Kidney tubule cell (primary cell): ENCODE results near the gene MBD3.
"Not testable (repeated sequence)": the region's sequence is repeated elsewhere in the genome, so short reads cannot be mapped to it uniquely, and the experiment has no call there.

Experiments used
- DNase-seq: peaks from one replicate; pipeline ENCODE4 v3.0.0-alpha.2; 2018; ENCODE audit warnings: low spot score

Gene MBD3, protein sequence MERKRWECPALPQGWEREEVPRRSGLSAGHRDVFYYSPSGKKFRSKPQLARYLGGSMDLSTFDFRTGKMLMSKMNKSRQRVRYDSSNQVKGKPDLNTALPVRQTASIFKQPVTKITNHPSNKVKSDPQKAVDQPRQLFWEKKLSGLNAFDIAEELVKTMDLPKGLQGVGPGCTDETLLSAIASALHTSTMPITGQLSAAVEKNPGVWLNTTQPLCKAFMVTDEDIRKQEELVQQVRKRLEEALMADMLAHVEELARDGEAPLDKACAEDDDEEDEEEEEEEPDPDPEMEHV

DNA sequence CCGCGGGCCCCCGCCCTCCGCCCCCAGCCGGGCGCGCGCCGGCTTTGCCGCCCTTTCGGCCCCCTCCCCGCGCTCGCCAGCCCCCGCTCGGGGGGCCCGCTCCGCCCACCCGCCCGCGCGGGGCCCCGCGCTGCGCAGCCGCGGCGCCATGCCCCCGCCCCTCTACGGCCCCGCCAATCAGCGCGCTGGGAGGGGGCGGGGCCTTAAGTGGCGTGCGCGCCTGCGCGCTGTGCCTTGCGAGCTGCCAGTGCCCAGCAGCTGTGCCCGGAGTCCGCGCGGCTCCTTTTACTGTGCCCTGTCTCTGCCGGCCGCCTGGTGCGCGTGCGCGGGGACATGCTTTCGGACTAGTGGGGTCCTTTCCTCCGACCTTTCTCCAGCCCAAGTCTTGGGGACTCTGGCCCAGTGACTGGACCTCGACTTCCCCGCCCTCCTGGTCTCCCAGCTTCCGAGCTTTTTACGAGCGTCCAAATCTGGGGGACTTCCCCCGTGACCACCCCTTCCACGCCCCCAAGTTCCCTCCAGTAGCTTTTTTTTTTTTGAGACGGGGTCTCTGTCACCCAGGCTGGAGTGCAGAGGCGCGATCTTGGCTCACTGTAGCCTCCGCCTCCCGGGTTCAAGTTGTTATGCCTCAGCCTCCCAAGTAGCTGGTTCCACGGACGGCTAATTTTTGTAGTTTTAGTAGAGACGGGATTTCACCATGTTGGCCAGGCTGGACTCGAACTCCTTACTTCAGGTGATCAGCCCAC, at the start of gene MBD3:
Gene MBD3, minus strand, starts transcription at position 111 of the 746 bp plus-strand sequence. CDS start 234 bp downstream, outside the sequence.
- DNase-seq: peak; percentile 94

DNA sequence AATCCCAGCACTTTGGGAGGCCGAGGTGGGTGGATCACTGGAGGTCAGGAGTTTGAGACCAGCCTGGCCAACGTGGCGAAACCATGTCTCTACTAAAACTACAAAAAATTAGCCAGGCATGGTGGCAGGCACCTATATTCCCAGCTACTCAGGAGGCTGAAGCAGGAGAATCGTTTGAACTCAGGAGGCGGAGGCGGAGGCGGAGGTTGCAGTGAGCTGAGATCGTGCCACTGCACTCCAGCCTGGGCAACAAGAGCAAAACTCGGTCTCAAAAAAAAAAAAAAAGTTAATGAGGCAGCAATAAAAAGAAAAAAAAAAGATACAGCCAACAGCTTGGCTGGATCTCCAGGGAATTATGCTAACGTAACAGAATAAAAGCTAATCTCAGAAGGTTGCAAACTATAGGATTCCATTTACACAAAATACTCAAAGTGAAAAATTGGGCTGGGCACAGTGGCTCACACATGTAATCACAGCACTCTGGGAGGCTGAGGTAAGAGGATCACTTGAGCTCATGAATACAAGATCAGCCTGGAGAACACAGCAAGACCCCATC, 48.3 kb upstream of the MBD3 start:
- DNase-seq: not testable (repeated sequence)

DNA sequence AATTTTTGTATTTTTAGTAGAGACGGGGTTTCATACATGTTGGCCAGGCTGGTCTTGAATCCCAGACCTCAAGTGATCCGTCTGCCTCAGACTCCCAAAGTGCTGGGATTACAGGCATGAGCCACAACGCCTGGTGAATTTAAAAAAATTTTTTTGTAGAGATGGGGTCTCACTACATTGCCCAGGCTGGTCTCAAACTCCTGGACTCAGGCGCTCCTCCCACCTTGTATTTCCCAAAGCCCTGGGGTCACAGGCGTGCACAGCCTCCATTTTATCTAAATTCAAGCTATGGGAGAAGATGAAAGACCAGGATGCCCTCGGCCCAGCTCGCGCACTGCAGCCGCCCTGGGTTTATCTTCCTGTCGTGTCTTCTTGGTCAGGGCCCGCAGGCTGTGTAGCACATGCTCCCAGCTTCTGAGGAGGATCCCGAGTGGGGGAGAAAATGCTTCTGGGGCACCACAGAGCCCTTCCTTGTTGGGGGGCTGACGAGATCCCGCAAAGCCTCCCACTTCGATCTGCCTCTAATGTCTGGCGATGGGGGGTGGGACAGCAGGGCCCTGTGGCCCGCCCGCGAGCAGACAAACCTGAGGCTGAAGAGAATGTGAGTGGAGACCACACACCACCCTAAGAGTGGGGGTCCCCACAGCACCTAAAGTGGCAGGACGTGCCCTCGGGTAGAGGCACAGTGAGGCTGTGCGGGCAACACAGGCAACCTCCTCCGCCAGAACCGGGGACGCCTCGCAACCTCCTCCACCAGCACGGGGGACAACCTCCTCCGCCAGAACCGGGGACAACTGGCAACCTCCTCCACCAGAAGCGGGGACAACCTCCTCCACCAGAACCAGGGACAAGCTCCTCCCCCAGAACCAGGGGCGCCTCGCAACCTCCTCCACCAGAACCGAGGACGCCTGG, 43.9 kb upstream of the MBD3 start:
- DNase-seq: no peak

DNA sequence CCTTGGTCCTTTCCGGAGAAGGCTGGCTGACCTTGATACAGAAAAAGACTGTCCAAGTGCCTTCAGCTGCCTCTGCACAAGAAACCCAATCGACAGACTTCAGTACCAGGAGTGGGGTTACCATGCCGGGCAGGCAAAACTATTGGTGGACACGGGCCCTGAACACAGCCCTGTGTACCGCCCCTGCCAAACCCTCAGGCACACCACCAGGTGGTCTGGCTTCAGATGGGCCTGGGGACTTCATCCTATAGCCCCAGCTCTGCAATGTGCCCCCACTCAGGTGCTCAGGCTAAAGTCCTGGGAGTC, 42.2 kb upstream of the MBD3 start:
- no peak for DNase-seq

DNA sequence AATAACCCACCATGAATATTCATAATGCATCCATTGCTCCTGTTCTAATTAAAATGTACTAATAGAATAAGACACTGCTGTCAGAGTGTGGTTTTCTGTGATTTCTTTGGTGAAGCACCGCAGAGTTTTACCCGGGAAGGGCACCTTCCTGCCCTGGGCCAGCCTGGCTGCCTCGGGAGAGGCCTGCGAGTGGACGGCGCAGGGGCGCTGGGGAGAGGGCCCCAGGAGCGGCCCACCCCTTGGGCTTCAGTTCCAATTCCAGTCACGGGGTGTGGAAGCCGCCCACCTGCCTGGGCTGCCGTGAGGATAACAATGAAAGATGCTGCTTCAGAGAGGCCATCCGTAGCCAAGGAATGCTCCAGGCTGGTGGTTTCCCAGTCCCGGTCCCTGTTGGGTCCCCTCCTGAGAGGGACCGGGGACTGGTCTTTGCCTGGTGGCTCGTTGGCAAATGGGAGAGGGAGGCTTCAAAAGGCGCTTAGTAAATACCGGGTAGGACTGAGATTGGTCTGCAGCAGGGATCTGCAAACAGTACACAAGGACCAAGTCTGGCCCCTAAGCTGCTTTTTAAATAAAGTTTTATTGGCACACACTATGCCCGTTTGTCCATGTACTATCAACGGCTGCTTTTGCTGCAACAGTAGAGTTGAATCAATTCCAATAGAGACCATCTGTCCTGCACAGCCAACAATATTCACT, 41.7 kb upstream of the MBD3 start:
- DNase-seq: no peak

DNA sequence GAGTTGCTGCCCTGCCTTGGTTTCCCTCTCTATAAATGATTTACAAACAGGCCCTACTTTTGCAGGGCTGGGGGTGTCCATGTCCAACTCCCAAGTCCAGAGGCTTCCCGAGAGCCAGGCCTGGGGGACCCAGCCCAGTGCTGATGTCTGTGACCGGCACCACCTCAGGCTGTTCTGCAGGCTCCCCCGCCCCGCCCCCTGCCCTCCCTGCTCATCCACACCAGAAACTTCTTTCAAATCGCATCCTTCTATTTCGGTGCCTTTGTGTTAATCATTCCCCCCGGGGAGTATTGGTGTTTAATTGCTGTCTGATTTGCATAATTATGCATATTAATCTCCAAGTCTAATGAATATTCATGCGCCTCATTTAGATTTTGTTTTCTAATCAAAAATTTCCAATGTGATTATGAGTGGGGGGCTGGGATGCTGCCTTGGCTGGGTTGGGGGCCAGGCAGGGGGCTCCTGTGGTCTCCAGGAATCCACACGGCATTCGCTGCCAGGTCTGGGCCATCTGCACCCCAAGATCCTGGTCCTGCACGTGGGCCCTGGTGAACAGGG, 40.7 kb upstream of the MBD3 start:
- DNase-seq: no peak

DNA sequence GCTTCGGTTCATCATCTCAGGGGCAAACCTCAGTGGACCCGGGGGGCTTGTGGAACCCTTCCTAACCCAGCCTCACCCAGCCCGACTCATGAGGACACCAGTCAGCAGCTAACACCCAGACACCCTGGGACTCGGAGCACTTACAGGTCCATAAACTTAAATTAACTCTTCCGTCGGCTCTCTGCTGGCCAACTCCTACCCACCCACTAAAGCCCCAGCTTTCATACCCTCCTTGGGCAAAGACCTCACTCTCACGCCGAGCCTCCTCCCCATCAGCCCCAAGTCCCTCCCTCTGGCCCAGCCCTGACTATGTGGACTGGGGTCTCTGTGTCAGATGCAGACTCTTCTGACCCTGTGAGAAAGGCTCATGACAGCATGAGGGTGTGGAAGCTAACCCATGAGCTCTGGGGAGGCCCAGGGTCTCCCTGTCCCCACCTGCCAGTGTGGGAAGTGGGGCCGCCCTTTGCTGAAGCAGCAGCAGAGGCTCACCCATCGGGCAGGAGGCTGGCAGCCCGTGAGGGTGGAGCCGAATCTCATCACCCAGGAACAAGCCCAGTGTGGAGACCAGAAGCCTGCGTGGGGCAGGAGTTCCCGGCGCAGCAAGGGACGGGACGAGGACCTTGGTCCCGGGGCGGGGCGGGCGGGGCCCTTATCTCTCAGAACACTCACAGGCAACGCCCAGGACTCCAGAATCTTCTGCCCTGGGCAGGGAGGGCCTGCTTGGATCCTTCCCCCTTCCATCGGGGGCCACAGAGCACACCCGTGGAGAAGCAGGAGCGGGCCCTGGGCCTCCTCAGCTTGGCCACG, 40.0 kb upstream of the MBD3 start:
- DNase-seq: no peak

DNA sequence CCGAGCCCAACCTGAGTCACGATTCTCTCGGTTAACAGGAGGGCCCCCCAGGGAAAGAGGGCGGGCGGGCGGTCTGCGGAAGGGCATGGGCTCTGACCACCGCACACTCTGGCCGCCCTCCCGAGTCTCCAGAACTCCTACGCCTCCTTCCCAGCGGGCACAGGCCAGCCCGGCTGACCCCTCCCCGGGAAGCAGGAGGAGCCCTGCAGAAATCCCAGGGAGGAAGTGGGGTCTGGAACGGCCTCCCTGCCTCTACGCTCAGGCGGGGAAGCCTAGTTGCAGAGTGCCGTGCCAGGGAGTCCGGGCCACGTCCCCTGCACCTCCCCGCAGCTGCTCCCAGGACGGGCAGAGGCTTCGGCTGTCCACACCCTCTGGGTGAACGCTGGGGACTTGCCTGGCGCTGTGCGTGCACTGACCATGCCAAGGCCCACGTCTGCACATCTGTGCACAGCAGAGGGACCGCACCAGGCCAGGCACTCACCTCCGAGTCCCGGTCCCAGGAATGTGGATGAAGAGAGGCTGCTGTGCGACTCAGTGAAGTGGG, 39.0 kb upstream of the MBD3 start:
- no peak for DNase-seq

DNA sequence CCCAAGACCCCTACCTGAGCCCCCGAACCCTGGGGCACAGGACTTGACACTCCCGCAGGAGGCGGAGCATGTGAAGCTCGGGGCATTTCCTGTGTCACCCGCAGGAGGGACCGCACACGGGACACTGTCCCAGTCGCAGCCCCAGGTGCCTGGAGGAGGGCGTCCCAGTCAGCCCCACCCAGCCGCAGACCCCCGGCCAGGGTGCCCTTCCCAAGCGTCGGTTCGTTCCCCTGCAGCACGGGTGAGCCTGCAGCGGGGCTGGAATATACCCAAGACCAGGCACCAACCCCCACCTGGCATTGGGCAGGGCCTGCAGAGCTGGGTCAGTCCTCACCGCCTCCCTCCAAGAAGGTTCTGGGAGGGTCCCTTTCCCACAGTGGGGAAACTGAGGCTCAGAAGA, 38.1 kb upstream of the MBD3 start:
- no peak for DNase-seq

DNA sequence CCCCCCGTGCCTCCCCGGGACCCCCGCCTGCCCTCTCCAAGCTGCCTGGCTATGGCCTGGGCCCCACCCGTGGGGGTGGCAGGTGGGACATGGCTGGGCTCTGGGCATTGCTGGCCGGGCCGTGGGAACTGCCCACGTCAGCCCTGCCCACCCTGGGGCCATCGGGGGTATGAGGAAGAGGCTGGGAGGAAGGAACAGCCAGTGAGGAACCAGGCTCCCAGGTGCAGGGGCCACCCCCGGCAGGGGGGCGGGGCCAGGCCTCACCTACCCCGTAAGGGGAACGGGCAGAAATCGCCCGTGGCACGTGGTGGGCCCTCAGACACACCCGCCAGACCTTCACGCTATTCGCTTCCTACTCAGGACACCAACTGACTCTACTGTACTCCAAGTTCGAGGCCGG, 37.3 kb upstream of the MBD3 start:
- DNase-seq: no peak

DNA sequence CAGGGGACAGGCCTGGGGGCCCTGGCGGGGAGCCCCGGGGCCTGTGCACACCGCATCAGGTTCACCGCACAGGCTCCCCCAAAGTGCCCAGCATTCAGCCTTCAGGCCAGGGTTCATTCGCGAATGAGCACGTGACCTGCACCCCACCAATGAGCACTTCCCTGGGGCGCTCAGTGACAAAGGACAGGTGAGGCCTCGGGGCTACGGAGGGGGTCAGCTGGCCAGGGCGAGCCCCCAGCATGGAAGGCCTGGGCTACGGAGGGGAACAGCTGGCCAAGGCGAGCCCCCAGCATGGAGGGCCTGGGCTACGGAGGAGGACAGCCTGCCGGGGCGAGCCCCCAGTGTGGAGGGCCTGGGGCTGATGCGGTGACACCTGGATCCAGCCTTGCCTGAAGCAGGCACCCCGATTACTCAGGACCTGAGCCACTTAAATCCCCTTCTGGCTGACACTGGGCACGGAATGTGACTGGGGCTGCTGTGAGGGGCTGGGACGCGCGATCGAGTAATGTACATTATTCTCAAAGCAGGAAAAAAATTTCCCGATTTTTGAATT, 36.7 kb upstream of the MBD3 start:
- no peak for DNase-seq

DNA sequence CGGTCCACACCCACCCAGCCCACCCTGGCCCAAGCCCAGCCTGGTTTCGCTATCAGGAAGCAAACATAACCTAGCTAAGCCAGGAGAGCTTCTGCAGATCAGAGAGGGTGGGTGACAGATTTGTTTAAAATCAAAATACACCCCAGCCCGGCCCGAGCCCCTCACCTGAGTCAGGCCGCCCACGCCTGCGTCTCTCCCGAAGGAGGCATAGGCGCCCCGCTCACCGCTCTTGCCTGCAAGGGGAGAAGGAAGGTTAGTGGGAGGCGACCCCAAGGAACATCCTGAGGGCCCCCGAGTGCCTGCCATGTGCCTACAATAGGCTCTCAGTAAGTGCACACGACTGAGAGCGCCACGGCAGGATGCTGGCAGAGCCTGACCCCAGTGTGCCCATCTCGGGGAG, 34.5 kb upstream of the MBD3 start:
- DNase-seq: no peak

DNA sequence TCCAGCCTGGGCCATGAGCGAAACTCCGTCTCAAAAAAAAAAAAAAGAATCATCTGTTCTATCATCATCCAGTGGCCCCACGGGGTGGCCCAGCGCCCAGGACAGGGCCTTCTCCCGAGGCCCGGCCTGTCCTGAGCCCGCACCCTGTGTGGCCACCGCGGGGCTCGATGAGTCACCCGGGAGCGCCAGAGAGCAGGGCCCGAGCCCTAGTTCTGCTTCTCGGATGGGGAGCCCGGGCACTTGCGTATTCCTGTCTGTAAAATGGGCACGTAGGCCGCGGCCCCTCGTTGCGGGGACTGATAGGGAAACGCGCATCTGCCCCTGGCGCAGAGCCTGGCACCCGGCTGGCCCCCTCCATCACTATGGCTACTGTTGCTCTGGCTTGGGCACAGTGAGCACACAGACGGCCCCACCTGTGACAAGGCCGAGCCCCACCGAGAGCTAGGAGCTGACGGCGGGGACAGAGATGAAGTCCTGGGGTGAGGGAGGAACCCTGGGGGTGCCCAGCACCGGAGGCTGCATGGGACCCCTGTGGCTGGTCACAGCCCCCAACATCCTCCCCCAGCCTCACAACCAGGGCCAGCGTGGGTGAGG, 33.8 kb upstream of the MBD3 start:
- no peak for DNase-seq

DNA sequence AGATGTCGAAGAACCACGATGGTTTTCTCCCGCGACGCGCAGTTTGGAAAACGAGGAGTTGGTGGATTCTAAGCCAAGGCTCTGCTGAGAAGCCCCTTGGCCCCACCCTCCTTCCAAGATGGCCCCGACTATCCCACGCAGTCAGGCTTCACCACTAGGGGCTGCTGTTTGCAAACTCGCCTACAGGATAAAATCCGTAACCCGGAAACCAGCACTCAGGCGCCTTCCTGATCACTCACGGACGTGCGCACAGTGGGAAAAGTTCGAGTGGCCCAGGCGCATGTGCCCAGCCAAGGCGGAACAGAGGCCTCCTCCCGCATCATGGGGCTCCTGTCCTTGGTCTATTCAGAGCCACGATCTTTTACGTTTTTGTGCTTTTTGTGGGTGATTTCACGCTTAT, 31.8 kb upstream of the MBD3 start:
- DNase-seq: peak; percentile 12

DNA sequence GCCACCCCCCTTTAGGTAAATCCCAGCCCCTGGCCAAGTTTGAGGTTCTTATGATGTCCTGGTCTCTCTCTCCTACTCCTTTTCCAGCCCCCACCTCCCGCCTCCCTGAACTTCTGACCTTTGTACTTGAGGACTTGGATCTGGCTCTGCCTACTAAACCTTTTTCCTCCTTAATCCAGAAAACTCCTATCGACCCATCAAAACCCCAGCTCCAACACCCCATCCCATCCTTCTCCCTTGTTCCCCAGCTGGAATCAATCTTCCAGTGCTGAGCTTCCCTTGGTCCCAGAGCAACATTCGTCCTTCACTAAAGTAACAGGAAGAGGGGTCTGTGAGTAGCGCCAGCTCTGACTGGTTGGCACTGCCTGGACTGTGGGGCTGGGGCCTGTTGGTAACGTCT, 29.9 kb upstream of the MBD3 start:
- DNase-seq: no peak

DNA sequence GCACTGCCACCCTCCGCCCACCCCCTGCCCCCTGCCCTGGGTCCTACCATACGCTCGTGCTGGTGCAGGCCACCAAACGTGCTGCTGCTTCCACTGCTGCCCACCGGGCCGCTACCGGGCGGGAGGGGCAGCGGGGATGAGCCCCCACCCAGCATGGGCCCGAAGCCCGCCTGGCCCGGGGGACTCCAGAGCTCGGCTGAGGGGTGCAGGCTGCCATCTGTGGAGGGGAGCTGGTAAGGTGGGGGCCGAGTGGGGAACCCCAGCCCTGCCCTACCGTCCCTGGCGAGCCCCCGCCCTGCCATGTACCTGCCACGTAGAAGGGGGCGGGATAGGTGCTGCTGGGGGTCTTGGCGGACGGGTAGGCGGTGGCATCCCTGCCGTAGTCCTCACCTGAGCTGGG, 29.3 kb upstream of the MBD3 start:
- DNase-seq: no peak

DNA sequence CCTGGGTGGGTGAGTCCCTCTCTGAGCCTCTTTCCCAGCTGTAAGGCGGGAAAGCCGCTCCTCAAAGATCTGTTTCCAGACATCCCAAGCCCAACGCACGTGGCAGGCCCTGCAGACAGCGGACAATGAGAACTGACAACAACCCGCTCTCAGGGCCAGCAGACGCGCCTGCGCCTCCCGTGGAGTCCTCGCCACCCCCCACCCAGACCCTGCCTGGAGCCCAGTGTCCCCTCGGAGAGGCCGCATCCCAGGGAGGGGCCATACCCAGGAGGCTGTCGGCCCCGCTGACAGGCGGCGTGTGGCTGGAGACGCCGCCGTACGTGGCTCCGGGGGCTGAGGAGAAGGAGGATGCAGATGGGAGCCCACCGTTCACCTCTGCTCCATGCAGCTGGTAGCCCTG, 28.9 kb upstream of the MBD3 start:
- no peak for DNase-seq

DNA sequence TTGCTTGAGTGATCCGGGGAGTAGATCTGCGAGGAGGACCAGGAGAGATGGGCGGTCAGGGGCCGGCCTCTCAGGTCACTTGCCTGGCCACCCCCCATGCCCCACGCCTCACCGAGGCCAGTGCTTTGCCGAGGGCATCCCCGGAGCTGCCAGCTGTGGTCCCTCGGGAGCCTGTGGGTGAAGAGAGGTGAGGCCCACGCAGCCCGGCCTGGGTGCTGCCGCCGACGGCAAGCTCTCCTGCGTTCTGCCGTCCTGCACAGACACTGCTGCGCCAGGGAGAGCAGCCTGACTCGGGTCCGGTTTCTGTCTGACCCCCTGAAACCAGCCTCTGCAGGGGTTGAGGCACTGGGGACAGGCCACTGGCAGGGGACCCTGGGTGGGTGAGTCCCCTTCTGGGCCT, 28.4 kb upstream of the MBD3 start:
- no peak for DNase-seq

DNA sequence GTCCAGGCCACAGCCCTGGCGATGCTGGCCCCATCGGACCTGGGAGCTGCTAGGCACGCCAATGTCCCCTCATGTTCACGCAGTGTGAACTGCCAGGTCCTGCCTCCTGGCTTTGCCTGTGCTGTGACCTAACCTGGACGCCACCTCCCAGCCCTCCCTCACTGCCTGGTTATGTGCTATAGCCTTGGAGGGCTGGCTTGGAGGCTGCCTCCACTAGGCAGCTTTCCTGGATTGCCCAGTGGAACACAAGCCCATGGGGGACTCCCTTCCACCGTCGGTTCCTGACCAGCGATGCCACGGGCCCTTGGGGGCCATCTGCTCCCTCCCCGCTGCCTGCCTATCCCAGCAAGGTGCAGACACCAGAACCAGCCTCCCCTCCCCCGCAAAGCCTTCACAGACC, 27.8 kb upstream of the MBD3 start:
- DNase-seq: no peak

DNA sequence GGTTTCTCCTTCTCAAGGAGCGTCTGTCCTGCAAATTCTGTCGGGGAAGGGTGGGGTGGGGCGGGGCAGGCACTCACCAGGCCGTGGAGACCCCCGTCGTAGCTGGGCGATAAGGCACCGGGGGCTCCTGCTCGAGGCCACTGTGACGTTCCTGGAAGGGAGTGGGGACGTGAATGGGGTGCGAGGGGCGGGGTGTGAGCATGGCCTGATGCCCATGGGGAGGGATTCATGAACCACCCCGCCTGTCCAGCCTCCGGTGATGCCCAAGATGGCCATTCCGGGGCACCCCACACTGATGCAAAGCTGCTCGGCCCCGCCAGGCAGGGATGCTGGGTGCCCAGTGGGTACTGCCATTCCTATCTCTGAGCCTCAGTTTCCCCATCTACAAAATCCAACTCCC, 27.0 kb upstream of the MBD3 start:
- DNase-seq: no peak
